ENCODE results near the gene FBH1.

- TF ChIP-seq CTCF (IDR thresholded peaks at IDR 0.05 in 2 of 3, conservative IDR thresholded peaks at IDR 0.05 in 1 of 3; ENCODE audit: insufficient read depth in 2 of 3, low read depth in 1 of 3, low read length in 3 of 3), result 0 out of 6 replicates have a peak, but pooled peaks of 1 of the 3 experiments have one; percentile 5
- TF ChIP-seq DIDO1 (tag; IDR thresholded peaks at IDR 0.05; ENCODE audit: low read depth), result no peak
- no peak for TF ChIP-seq HMG20B (CRISPR knock-in tag; IDR thresholded peaks at IDR 0.05)
- no peak for TF ChIP-seq ZNF174 (CRISPR knock-in tag; IDR thresholded peaks at IDR 0.05)
- no peak for TF ChIP-seq ZNF354B (CRISPR knock-in tag; IDR thresholded peaks at IDR 0.05)
- TF ChIP-seq HMBOX1 (IDR thresholded peaks at IDR 0.05), result no peak
- TF ChIP-seq ELF1 (tag; IDR thresholded peaks at IDR 0.05), result no peak
- TF ChIP-seq ZNF780A (CRISPR knock-in tag; IDR thresholded peaks at IDR 0.05), result no peak
- no peak for TF ChIP-seq JUNB (CRISPR knock-in tag; conservative IDR thresholded peaks at IDR 0.05)
- TF ChIP-seq BCLAF1 (IDR thresholded peaks at IDR 0.05; ENCODE audit: borderline replicate concordance in 1 of 2, control insufficient read depth in 1 of 2, low read depth in 2 of 2, low read length in 1 of 2), result no peak
- no peak for TF ChIP-seq RBM22 (IDR thresholded peaks at IDR 0.05; ENCODE audit: low read depth, low read length, poor library complexity, severe bottlenecking)
- no peak for TF ChIP-seq SNAPC5 (CRISPR knock-in tag; IDR thresholded peaks at IDR 0.05)
Measured at GRCh38 chr10:5896208-5897052, 6.4 kb downstream of the FBH1 start.

All from K562 (cell line).